HL-60 (cell line): ENCODE measurements around the gene OPRL1.

Experiments used
- DNase-seq, 2 experiments: peaks; one replicate each; pipeline ENCODE4 v3.0.0-alpha.2; 2010 to 2020; ENCODE audit warnings: low read depth in 1 of 2, low spot score in 1 of 2
- H3K27ac ChIP-seq: fragments of 250-450 bp; sonication (Bioruptor Pico); replicated peaks from 2 replicates; pipeline ENCODE4 v1.5.1; 2020; ENCODE audit warnings: mild to moderate bottlenecking, moderate library complexity
- H3K27me3 ChIP-seq: fragments of 250-450 bp; sonication (Bioruptor Pico); 2 replicates; pipeline ENCODE4 v1.5.1; 2021; ENCODE audit warnings: mild to moderate bottlenecking, moderate library complexity; ENCODE audit not compliant: insufficient read depth, poor library complexity, severe bottlenecking
- H3K4me3 ChIP-seq: replicated peaks from 2 replicates; pipeline ENCODE4 v1.5.1; 2011; ENCODE audit warnings: mild to moderate bottlenecking, control low read depth, low read length; ENCODE audit not compliant: insufficient read depth
- GABPA ChIP-seq: IDR thresholded peaks from 2 replicates; pipeline ENCODE4 v1.6.1; 2012; ENCODE audit warnings: low read depth
- POLR2AphosphoS5 ChIP-seq: IDR thresholded peaks from 2 replicates; pipeline ENCODE4 v1.6.1; 2012; ENCODE audit warnings: low read depth
- SPI1 ChIP-seq: IDR thresholded peaks from 2 replicates; pipeline ENCODE4 v1.6.1; 2012; ENCODE audit warnings: low read depth, mild to moderate bottlenecking, borderline replicate concordance
- TF ChIP-seq, protein P1 (sequence below): IDR thresholded peaks from one replicate; pipeline ENCODE4 v1.5.1; 2011; ENCODE audit warnings: low read length, control low read depth, inconsistent platforms; ENCODE audit not compliant: insufficient read depth
- TF ChIP-seq, protein P2 (sequence below): IDR thresholded peaks from 2 replicates; pipeline ENCODE4 v1.6.1; 2012; ENCODE audit warnings: low read depth; ENCODE audit not compliant: insufficient replicate concordance

OPRL1 gene

DNA sequence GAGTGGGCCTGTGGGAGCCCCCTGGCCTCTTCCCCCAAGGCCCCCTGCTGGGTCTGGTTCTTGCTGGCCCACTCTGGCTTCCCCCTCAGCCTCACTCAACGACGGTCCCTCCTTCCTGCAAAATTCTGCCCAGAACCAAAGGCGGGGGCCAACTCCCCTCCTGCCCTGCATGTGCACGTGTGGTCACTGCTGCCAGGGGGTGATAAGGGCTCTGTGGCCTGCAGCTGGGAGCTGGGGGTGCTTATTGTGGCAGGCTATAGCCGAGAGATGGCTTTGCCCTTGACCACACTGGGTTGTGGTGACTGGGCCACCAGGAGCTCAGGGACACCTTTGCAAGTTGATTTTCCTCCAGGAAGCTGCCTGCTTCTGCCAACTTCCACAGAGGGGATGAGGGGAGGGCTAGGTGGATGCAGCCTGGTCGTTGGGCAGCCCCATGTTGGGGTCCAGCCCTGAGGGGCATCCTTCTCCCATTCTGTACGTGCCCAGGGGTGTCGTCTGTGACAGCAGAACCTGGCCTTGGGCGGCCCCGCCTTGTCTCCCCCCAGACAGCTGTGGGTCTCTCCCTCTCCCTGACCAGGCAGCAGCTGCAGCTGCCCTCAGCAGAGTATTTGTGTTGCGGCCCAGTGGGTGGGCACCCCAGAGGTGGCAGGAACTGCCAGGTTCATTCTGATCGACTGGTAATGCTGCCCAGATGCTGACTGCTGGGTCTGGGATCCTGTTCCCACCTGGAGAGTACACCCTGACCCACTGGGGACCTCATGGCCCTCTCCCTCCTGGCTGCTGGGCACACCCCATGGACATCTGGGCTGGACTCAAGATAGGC lies 11.3 kb upstream of the OPRL1 start:
- DNase-seq: no peak
- TF ChIP-seq POLR2AphosphoS5 (no peak; the same call in 1 of the 2 replicates), GABPA (no peak)

DNA sequence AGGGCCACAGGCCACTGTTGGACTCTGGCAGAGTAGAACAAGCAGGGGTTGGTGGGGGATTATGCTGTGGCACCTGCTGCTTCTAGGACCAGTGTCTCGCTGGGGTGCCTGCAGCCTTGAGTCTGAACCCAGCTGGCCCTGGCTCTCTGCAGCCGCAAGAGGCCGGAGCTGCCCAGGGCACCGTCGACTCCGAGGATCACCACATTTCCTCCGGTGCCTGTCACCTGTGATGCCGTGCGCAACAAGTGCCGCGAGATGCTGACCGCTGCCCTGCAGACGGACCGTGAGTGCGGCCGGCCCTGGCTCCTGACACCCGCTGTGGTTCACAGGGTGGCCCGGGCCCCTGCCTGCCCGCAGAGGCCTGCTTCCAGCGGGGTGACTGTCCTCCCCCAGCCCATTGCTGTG lies 10.7 kb upstream of the OPRL1 start:
- H3K4me3 ChIP-seq: no peak overlapping the region
- DNase-seq: no peak
- no peak for TF ChIP-seq GABPA
- TF ChIP-seq, protein P1, sequence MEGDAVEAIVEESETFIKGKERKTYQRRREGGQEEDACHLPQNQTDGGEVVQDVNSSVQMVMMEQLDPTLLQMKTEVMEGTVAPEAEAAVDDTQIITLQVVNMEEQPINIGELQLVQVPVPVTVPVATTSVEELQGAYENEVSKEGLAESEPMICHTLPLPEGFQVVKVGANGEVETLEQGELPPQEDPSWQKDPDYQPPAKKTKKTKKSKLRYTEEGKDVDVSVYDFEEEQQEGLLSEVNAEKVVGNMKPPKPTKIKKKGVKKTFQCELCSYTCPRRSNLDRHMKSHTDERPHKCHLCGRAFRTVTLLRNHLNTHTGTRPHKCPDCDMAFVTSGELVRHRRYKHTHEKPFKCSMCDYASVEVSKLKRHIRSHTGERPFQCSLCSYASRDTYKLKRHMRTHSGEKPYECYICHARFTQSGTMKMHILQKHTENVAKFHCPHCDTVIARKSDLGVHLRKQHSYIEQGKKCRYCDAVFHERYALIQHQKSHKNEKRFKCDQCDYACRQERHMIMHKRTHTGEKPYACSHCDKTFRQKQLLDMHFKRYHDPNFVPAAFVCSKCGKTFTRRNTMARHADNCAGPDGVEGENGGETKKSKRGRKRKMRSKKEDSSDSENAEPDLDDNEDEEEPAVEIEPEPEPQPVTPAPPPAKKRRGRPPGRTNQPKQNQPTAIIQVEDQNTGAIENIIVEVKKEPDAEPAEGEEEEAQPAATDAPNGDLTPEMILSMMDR: no peak
- TF ChIP-seq POLR2AphosphoS5: no peak
- no peak for TF ChIP-seq SPI1
- TF ChIP-seq, protein P2, sequence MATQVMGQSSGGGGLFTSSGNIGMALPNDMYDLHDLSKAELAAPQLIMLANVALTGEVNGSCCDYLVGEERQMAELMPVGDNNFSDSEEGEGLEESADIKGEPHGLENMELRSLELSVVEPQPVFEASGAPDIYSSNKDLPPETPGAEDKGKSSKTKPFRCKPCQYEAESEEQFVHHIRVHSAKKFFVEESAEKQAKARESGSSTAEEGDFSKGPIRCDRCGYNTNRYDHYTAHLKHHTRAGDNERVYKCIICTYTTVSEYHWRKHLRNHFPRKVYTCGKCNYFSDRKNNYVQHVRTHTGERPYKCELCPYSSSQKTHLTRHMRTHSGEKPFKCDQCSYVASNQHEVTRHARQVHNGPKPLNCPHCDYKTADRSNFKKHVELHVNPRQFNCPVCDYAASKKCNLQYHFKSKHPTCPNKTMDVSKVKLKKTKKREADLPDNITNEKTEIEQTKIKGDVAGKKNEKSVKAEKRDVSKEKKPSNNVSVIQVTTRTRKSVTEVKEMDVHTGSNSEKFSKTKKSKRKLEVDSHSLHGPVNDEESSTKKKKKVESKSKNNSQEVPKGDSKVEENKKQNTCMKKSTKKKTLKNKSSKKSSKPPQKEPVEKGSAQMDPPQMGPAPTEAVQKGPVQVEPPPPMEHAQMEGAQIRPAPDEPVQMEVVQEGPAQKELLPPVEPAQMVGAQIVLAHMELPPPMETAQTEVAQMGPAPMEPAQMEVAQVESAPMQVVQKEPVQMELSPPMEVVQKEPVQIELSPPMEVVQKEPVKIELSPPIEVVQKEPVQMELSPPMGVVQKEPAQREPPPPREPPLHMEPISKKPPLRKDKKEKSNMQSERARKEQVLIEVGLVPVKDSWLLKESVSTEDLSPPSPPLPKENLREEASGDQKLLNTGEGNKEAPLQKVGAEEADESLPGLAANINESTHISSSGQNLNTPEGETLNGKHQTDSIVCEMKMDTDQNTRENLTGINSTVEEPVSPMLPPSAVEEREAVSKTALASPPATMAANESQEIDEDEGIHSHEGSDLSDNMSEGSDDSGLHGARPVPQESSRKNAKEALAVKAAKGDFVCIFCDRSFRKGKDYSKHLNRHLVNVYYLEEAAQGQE: no peak
- no peak overlapping the region for H3K27ac ChIP-seq
- H3K27me3 ChIP-seq: no peaks in the 10 kb centered on the region

More for the DNA sequence above, 11.3 kb upstream of the OPRL1 start:
- H3K27me3 ChIP-seq: no peaks in the 10 kb centered on the region
- H3K4me3 ChIP-seq: no peak overlapping the region
- no peak overlapping the region for H3K27ac ChIP-seq

DNA sequence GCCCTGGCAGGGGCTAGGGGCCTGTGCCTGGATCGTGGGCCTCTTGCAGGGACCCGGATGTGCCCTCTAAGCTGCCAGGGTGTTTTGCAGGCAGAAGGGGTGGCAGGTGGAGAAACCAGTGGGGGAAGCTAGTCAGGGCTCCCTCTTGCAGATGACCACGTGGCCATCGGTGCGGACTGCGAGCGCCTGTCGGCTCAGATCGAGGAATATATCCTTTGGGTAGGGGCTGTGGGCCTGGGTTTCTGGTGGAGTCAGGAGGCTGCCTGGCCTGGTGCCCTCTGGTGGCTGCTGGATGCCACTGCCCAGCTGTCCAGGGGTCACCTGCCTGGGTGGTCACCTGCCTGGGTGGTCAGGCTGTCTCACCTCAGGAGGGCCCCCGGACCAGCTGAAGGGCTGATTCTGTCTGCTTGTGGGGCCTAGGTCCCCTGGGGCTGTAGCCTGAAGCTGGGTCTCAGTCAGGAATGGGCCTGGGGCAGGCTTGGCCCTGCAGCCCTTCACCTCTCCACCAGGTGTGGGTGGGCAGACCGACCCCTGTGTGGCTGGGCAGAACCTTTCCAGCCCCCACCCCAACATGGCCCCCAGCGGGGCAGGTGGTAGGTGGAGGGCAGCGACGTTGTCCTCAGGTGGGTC lies 10.2 kb upstream of the OPRL1 start:
- no peak for DNase-seq
- Histone ChIP-seq H3K4me3 (no peak overlapping the region), H3K27ac (no peak overlapping the region), H3K27me3 (no peaks in the 10 kb centered on the region)
- TF ChIP-seq, protein P1: peak; percentile 76
- no peak for TF ChIP-seq SPI1
- TF ChIP-seq GABPA: no peak
- TF ChIP-seq, protein P2: no peak
- peak; percentile 45; the same call in 1 of the 2 replicates for TF ChIP-seq POLR2AphosphoS5

DNA sequence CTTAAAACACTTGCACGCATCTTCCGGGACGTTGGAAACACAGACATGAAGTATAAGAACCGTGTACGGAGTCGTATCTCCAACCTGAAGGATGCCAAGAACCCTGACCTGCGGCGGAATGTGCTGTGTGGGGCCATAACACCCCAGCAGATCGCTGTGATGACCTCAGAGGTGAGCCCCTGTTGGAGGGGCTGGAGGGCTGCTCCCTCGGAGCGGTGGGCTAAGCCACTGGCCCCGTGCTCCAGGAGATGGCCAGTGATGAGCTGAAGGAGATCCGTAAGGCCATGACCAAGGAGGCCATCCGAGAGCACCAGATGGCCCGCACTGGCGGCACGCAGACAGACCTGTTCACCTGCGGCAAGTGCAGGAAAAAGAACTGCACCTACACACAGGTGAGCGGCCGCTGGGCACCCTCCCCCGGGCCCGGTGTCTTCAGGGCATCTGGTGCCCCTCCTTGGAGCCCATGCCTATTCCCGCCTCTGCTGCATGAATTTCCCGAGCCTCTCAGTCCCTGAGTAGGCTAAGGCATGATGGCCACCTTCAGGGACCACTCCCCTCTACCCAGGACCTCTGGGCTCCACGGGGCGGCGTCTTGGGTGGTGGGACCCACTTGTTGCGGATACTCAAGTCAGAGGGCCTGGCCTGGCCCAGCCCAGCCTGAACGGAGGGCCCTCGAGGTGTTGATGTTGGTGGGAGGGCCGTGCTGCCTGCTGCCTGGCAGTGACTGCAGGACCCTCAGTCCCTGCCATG lies 9.5 kb upstream of the OPRL1 start:
- no peak for TF ChIP-seq SPI1
- TF ChIP-seq GABPA: no peak
- TF ChIP-seq, protein P2: no peak
- no peak; the same call in 1 of the 2 replicates for TF ChIP-seq POLR2AphosphoS5
- TF ChIP-seq, protein P1: no peak
- no peak overlapping the region for H3K27ac ChIP-seq
- H3K4me3 ChIP-seq: no peak overlapping the region
- DNase-seq: no peak
- no peaks in the 10 kb centered on the region for H3K27me3 ChIP-seq
